ENCODE results near the gene GMIP. TPM values are rescaled to one million over a fixed set of nuclear protein-coding genes. Genes with fewer than 3 reads are reported as not detected.

The GMIP gene
- total RNA-seq, 1 experiment from 2014 or later = 18.1 TPM

GRCh38 chr19:19661141-19661674 is 17.8 kb upstream of the GMIP start:
- Histone ChIP-seq H3K36me3 (ENCODE audit: control insufficient read depth, insufficient read depth, low read length) (peaks cover 5% of the 10 kb centered on the region; the same call in 1 of the 2 replicates), H3K4me1 (ENCODE audit: control insufficient read depth, insufficient read depth, low read length) (peaks cover 10% of the 10 kb centered on the region), H3K27me3 (ENCODE audit: control insufficient read depth, insufficient read depth, low read length) (no peaks in the 10 kb centered on the region), H3K9me3 (ENCODE audit: control insufficient read depth, insufficient read depth, low read depth, low read length) (no peaks in the 10 kb centered on the region), H3K27ac (ENCODE audit: low read length) (no peak overlapping the region), H3K4me3 (ENCODE audit: low read depth in 2 of 2, low read length in 2 of 2) (no peak overlapping the region; a peak in 1 of 4 replicates)
- POLR2A ChIA-PET = no interaction called here
- CTCF ChIA-PET = no interaction called here
- BruUV-seq (replicated peaks) = no TSS peak
- no peak for ATAC-seq
- no peak for DNase-seq (ENCODE audit: low read depth, low spot score)
- in situ Hi-C loops (cut with HindIII; ENCODE audit: low pct_unique_long_range_greater_than_20kb, low sequenced_read_pairs) (no loop called here), intact Hi-C loops (cut with micrococcal nuclease; ENCODE audit: unreplicated experiment) (loop anchor here (10.0 kb wide), 1 partner anchor 74 kb away; the partner anchor contains the start of gene ZNF14)
- TF ChIP-seq POLR2AphosphoS5 (IDR thresholded peaks at IDR 0.05; ENCODE audit: low read depth, low read length) (no peak), REST (IDR thresholded peaks at IDR 0.05; ENCODE audit: insufficient read depth in 1 of 2, low read depth in 2 of 2, low read length in 1 of 2) (no peak), SIN3A (IDR thresholded peaks at IDR 0.05; ENCODE audit: borderline replicate concordance, insufficient read depth, low read depth, low read length) (no peak), TCF7L2 (IDR thresholded peaks at IDR 0.05; ENCODE audit: low read depth, low read length) (no peak), CTCF (IDR thresholded peaks at IDR 0.05) (no peak)

GRCh38 chr19:19659646-19660245 is 16.3 kb upstream of the GMIP start:
- DNase-seq (ENCODE audit: low read depth, low spot score) (no peak), ATAC-seq (no peak)
- BruUV-seq (replicated peaks) = no TSS peak
- ChIA-PET POLR2A (no interaction called here), CTCF (no interaction called here)
- Histone ChIP-seq H3K36me3 (ENCODE audit: control insufficient read depth, insufficient read depth, low read length) (peaks cover 5% of the 10 kb centered on the region; the same call in 1 of the 2 replicates), H3K9me3 (ENCODE audit: control insufficient read depth, insufficient read depth, low read depth, low read length) (no peaks in the 10 kb centered on the region), H3K27ac (ENCODE audit: low read length) (no peak overlapping the region), H3K27me3 (ENCODE audit: control insufficient read depth, insufficient read depth, low read length) (no peaks in the 10 kb centered on the region), H3K4me3 (ENCODE audit: low read depth in 2 of 2, low read length in 2 of 2) (no peak overlapping the region), H3K4me1 (ENCODE audit: control insufficient read depth, insufficient read depth, low read length) (peaks cover 10% of the 10 kb centered on the region)
- TF ChIP-seq SIN3A (IDR thresholded peaks at IDR 0.05; ENCODE audit: borderline replicate concordance, insufficient read depth, low read depth, low read length) = no peak
- no peak for TF ChIP-seq REST (IDR thresholded peaks at IDR 0.05; ENCODE audit: insufficient read depth in 1 of 2, low read depth in 2 of 2, low read length in 1 of 2)
- no peak for TF ChIP-seq CTCF (IDR thresholded peaks at IDR 0.05)
- no peak for TF ChIP-seq TCF7L2 (IDR thresholded peaks at IDR 0.05; ENCODE audit: low read depth, low read length)
- no peak for TF ChIP-seq POLR2AphosphoS5 (IDR thresholded peaks at IDR 0.05; ENCODE audit: low read depth, low read length)
- in situ Hi-C loops (cut with HindIII; ENCODE audit: low pct_unique_long_range_greater_than_20kb, low sequenced_read_pairs) (no loop called here), intact Hi-C loops (cut with micrococcal nuclease; ENCODE audit: unreplicated experiment) (loop anchor here (10.0 kb wide), 1 partner anchor 75 kb away; the partner anchor contains the start of gene ZNF14)

Measured in Panc1 (cell line).